ENCODE results near the gene PLEKHA7.

GRCh38 chr11:16880184-16880801 lies 133.9 kb downstream of the PLEKHA7 start:
- TF ChIP-seq POLR2A (IDR thresholded peaks at IDR 0.05) (no peak), CTCF (IDR thresholded peaks at IDR 0.05) (no peak), POLR2AphosphoS5 (IDR thresholded peaks at IDR 0.05) (no peak)

Measured in breast epithelium (tissue), 3 donors.